HG02870 (cell line): ENCODE measurements around the gene DES.

Experiments used
- ATAC-seq: cut with Tn5 transposase; IDR thresholded peaks from one replicate; pipeline ENCODE4 v1.9.1; 2021; ENCODE audit warnings: mild to moderate bottlenecking, moderate library complexity; ENCODE audit not compliant: unreplicated experiment

Gene DES

DNA sequence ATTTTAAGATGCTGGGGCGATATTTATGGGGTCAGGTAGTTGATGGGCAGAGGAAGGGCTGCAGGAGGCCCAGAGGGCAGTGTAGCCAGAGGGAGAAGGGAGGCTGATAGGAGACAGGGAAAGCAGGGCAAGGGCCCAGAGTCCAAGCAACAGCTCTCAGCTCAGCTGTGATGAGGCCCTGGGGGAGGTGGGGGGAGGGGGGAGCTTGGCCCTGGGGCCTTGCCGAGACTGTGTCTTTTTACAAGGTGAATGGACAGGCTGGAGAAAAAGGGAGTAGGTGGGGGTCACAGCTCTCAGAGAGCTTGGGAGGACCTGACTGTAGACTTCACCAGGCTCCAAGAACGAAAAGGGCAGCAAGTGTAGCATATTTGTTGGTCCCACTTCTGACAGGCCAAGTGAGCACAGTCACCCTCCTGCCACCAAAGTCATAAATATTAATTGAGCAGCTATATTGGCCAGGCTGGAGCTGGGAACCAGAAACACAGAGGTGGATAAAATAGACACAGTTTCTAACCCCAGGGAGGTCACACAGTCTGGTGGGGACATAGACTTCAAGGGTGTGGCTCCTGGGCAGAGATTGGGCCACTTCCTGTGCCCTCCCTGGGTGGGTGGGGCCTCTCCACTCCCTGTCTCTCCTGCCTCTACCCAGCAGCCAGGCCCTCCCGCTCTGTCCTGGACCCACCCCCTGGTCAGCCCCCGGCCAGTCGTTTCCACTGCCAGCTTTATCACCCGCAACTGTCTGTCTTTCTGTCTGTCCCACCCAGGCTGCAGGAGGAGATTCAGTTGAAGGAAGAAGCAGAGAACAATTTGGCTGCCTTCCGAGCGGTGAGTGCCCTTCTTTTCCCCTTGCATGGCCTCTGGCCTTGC, 1.4 kb downstream of the DES start:
- no peak for ATAC-seq

DNA sequence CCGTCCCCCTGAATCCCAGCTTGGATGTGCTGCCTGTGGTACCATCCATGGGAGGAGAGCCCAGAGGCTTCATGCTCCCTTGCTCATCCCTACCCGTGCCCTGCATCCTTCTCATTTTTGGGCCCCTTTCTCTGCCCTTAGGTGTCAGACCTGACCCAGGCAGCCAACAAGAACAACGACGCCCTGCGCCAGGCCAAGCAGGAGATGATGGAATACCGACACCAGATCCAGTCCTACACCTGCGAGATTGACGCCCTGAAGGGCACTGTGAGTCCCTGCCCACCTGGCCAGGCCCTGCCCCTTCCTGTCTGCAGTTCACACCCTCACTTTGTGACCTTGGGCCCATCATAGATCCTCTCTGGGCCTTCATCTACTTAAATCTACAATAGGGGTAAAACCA, 2.5 kb downstream of the DES start:
- ATAC-seq = no peak

DNA sequence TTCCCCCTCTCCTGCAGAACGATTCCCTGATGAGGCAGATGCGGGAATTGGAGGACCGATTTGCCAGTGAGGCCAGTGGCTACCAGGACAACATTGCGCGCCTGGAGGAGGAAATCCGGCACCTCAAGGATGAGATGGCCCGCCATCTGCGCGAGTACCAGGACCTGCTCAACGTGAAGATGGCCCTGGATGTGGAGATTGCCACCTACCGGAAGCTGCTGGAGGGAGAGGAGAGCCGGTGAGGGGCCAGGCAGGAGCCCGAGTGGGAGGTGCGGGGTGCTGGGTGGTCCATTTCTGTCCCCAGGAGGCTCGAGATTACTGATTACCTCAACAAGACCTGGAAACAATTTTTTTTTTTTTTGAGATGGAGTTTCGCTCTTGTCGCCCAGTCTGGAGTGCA, 3.1 kb downstream of the DES start:
- ATAC-seq = no peak

DNA sequence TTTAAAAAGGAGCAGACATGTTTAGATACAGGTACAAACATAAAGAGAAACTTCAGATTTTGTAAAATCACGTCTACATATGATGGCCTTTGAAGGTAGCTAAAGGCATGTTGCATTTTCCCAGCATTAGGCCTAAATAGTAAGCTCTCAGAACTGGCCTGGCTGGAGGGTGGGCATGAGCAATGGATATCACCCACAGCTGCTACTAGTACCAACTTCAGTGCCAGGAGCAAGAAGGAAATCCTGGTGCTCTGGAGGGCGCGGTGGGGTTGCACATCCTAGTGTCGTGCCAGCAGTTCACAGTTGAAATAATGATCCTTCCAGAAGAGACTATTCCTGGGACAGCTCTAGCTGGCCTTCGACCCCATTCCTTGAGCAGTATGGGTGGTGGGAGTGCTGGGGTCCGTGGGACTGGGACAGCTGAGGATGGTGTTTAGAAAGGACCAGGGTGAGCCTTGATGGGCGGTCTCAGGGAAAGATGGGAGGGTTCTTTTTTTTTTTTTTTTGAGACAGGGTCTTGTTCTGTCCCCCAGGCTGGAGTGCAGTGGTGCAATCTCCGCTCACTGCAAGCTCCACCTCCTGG, 4.9 kb downstream of the DES start:
- ATAC-seq = no peak

DNA sequence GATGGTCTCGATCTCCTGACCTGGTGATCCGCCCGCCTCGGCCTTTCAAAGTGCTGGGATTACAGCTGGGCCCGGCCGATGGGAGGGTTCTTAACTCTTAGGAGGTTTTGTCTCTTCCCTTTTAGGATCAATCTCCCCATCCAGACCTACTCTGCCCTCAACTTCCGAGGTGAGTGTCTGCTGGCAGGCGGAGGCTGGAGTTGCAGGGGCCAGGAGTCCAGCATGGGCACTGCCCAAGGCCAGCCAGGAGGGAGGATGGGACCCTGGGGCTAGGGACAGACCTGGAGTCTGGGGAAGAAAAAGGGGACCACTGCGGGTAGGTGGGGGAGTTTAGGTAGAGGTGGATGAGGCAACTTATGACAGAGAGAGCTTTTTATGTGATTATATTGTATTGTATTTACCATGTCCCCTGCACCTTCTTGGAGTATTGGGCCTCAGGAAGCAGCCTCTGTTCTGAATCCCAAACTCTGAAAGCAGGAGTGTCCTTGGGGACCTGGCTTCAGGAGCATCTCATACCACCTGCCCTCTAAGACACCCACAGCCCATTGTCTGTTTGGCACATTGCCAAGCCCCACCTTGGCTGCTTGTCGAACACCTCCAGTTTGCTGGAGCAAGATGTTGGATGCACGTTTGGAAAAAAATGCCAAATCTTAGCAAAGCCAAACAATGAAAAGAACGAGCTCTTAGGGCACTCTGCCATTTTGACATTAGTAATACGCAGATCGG, 5.6 kb downstream of the DES start:
- no peak for ATAC-seq

DNA sequence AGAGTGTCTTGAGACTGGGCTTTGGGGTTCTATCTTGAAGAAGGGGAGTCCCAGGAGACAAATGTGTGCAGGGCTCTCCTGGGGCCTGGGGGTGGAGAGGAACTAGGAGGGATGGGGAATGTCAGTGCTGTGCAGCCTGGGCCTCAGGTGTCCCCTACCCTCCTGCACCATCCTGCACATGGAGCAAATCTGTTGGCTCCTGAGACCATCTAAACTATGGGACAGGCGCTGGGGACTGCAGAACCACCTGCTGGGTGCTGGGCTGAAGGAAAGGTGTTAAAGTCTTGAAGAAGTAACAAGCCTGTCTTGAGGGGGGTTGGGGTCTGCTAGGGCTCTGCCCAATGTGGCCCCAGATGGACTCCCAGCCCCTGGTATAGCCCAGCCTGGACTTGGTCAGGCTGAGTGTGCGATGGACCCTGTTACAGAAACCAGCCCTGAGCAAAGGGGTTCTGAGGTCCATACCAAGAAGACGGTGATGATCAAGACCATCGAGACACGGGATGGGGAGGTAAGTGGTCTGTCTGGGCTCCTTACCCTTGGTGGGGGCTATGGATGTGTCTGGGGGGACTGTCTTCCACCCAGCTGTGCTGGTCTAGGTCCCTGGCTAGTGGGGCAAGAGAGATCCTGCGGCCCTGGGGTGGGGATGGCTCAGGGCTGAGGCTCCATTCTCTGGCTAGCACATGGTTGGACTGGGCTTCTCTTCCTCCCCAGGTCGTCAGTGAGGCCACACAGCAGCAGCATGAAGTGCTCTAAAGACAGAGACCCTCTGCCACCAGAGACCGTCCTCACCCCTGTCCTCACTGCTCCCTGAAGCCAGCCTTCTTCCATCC, 7.3 kb downstream of the DES start:
- ATAC-seq = no peak

DNA sequence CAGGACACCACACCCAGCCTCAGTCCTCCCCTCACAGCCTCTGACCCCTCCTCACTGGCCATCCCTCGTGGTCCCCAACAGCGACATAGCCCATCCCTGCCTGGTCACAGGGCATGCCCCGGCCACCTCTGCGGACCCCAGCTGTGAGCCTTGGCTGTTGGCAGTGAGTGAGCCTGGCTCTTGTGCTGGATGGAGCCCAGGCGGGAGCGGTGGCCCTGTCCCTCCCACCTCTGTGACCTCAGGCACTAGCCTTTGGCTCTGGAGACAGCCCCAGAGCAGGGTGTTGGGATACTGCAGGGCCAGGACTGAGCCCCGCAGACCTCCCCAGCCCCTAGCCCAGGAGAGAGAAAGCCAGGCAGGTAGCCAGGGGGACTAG, 7.9 kb downstream of the DES start:
- no peak for ATAC-seq

DNA sequence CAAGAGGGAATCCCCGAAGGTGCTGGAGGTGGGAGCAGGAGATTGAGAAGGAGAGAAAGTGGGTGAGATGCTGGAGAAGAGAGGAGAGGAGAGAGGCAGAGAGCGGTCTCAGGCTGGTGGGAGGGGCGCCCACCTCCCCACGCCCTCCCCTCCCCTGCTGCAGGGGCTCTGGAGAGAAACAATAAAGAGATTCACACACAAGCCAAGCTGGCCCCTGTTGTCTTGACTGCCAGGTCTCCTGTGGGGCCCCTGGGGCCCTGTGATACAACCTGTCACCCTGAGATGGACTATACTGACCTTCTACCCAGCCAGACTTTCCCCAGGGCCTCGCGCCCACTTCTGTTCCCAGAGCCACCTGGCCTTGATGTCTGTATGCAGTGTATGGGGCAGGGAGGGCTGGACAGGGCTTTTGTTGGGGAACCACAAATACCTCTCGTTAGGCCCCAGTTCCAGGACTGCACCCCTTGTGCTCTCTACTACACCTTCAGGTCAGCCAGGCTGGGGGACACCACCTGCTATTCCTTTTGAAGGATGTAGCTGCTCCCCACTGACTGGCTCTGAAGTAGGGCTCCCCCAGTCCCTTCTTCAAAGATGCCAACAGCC, 8.5 kb downstream of the DES start:
- ATAC-seq = no peak

DNA sequence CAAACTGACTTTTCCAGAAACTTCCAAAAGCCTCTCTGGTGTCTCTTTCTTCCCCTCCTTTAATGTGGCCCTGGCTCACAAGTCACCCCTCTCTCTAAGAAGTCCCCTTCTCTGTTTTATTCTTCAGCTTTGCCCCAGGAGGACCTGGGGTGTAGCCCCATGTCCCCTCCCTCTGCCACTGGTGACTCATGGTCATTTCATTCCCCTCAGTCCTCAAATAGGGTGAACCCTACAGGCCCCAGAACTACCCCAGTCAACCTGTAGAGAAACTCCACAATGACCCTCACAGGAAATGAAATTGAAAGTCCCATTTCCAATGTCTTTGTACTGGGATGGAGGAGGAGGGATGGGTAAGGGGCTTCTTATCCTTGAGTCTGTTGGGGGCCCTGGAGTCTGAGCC, 10.3 kb downstream of the DES start:
- ATAC-seq = no peak

DNA sequence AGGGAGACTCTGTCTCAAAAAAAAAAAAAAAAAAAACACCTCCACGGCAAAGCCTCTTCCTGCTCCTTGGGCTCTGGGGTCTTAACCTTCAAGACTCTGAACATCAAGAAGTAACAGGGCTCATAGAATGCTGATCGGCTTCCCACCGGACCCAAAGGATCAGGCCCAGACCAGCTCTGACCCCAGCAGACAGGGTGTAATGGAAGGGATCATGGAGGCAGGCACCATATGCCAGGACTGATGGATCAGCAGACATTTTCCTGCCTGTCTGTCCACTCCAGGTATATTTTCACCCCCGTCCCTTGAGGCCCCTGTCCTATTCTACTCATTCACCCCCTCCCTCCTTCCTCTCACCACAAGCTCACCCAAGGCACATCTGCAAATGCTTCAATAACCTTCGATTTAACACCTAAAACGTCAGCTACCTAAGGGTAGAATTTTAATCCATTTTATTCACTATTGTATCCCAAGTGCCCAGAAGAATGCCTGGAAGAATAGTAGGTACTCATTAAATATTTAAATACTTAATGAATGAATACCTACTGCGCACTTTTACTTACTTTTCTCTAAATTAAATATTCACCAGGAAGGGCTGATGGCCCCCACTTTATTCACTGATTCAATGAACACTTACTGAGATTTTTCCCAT, 11.9 kb downstream of the DES start:
- ATAC-seq = no peak

DNA sequence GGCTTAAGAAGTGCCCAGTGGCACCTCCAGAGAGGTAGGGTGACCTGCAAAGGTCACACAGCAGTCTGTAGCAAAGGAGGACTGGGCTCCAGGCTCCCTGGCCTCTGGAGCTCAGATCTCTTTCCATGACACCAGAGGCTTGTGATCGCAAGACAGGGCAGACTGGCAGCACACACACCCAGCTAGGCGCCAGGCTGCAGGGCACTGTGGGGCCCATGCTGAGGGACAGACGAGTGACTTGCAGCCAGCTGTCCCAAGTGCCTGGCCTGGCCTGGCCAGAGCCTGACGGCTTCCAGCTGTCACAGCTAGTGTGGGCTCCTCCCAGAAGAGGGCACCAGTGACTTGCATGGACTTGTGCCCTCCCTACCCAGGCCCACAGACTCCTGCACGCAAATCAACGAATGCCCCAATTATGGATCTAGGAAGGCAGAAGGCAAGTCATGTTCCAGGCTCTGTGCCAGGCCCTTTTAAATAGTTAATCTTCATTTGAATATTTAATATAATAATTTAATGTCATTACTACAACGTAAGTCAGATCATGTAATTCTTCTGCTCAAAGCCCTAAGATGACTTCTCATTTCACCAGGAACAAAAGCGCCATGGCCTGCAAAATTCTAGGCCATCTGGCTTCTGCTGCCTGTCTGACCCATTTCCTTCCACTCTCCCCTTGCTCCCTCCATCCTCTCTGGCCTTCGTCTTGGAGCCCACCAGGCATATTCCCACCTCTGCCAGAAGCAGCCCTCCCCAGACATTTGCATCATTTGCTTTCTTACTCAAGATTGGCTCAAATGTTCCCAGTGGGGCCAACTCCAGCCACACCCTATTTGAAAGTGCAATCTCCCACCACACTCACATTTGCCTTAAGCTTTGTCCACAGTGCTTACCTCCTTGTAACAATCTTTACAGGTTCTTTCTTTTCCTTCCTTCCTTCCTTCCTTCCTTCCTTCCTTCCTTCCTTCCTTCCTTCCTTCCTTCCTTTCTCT, 12.7 kb downstream of the DES start:
- no peak for ATAC-seq

DNA sequence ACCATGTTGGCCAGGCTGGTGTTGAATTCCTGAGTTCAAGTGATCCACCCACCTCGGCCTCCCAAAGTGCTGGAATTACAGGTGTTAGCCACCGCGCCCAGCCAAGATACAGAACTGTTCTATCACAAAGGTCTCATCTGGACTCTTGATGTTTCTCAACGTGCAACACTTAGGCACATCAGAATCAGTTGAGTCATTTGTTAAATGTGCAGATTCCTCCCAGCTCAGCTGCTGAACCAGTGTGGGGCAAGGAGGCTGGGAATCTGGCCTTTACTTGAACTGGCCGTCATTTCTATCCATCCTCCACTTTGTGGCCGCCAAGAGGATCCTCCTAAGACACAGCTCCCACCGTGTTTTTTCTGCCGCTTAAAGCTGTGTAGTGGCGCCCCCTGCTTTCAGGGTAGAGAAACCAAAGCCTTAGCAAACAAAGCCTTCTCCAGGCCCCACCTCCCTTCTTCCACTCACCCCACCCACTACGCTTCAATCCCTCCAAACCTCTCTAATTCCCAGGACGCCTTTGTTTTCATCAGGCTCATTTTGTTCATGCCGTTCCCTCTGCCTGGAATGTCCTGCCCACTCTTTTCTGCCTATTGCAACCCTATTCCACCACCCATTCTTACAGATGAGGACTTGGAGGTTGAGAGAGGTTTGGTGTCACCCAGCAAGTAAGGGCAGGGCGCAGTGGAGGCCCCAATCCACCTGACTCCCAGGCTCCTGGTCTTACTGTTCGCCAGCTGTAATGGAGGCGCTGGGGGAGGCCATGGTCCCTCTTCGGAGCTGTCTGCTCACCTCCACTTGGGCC, 15.7 kb downstream of the DES start:
- ATAC-seq = no peak

DNA sequence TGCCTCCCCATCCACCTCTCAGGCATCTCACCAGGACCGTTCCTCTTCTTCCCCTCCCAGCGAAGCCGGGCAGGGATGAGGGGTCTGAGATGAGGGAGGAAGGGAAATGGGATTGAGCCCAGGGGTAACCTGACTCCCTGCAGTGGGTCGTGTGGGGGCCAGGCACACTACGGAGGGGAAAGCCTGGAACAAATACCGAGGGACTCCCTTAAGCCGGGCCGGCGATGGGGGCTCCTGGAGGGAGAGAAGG, 16.2 kb downstream of the DES start:
- no peak for ATAC-seq

DNA sequence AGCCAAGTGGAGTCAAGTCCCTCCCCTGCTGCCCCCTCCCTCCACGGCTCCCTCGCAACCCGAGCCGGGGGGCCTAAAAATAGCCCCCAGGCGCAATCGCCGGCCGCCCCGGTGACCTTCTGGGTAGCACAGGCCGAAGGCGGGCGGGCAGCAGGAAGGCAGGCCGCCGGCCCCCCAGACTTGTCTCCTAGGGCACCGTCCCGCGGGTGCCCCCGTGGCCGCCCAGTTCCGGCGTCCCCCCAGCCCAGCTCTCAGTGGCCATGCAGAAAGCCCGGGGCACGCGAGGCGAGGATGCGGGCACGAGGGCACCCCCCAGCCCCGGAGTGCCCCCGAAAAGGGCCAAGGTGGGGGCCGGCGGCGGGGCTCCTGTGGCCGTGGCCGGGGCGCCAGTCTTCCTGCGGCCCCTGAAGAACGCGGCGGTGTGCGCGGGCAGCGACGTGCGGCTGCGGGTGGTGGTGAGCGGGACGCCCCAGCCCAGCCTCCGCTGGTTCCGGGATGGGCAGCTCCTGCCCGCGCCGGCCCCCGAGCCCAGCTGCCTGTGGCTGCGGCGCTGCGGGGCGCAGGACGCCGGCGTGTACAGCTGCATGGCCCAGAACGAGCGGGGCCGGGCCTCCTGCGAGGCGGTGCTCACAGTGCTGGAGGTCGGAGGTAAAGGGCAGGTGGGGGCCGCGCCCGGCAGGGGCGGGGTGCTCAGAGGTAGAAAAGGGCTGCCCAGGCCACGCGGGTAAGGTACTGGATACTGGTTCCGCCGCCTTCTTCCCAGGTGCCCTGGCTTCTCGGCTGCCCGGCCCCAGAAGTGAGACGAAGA, 16.7 kb downstream of the DES start, which contains the start of gene SPEG:
Gene SPEG, plus strand, starts transcription at position 126 of the 808 bp plus-strand sequence. Its CDS starts 135 bp downstream, at position 261.
- no peak for ATAC-seq

DNA sequence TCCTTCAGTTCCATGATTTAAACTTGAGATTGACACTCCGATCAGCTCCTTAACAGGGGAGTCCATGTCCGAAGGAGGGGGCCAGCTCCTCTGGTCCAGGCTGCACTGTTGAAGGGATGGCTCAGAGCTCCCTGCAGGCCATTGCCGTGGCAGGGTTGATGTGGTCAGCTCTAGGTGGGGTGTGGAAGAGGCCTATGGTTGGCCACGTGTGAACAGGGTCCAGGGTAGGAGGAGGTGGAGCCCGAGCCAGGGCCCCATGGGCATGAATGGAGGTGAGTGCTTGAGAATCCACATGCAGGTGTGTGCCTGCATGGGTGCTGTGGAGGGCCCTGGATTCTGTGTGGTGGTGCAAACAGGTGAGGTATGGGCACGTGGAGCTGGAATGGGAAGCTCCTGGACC, 17.5 kb downstream of the DES start:
- ATAC-seq = no peak

DNA sequence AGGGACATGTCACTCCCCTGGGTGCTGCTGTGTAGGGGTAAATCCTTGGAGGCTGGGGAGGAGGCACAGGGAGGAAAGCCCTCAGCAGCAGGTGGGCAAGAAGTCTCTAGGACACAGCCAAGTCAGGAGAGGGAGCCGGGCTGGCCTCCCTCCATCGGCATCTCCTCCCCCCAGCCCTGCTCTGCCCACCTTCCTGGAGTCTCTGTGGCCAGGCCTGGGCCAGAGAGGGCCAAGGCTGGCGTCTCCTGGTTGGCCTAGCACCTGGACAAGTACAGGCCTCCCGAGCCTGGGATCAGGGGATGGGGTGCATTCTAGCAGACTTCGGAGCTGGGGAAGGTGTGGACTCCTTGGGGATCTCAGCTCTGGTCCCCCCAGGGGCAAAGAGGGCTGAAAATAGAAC, 18.3 kb downstream of the DES start:
- ATAC-seq = no peak

DNA sequence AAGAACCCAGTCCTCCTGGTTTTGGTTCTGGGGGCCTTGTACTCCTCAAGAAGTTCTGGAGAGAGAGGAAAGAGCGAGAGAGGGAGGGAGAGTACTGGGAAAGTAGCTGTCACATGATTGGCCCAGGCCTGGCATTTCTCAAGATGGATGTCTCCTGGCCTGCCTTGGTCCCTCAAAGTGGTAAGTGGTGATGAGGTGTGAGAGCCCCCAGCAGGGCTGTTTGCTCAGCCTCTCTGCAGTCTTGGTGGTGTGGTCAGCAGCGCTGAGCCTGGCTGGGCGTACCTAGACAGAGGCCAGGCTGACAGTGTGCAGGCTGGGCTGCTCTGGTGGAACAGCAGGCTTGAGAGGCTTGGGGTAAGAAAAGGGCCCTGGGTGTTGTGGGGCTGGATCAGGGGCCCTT, 19.0 kb downstream of the DES start:
- ATAC-seq = no peak
